Measurements from ENCODE around the gene RARRES2. TPM values are rescaled to one million over a fixed set of nuclear protein-coding genes. Genes with fewer than 3 reads are reported as not detected.

Gene RARRES2
- total RNA-seq, 1 donor from 2014 or later = 210 TPM

GRCh38 chr7:150377196-150377595 is 35.8 kb upstream of the RARRES2 start:
- no peak for DNase-seq (ENCODE audit: low spot score)

- DNase-seq (ENCODE audit: low spot score) = no peak
Measured at GRCh38 chr7:150376560-150376959, 35.1 kb upstream of the RARRES2 start.

- DNase-seq (ENCODE audit: low spot score) = peak; percentile 16
Measured at GRCh38 chr7:150375662-150376521, 34.5 kb upstream of the RARRES2 start.

- peak; percentile 35 for DNase-seq (ENCODE audit: low spot score)
Measured at GRCh38 chr7:150374472-150374871, 33.0 kb upstream of the RARRES2 start.

- DNase-seq (ENCODE audit: low spot score) = no peak
Measured at GRCh38 chr7:150374026-150374425, 32.6 kb upstream of the RARRES2 start.

GRCh38 chr7:150373049-150373801 is 31.8 kb upstream of the RARRES2 start:
- peak; percentile 72 for DNase-seq (ENCODE audit: low spot score)

GRCh38 chr7:150372271-150373048 is 31.0 kb upstream of the RARRES2 start:
- peak; percentile 84 for DNase-seq (ENCODE audit: low spot score)

- DNase-seq (ENCODE audit: low spot score) = peak; percentile 86
Measured at GRCh38 chr7:150371996-150372270, 30.5 kb upstream of the RARRES2 start.

GRCh38 chr7:150371131-150371995 is 29.9 kb upstream of the RARRES2 start:
- DNase-seq (ENCODE audit: low spot score) = peak; percentile 88

- DNase-seq (ENCODE audit: low spot score) = no peak
Measured at GRCh38 chr7:150370612-150371071, 29.2 kb upstream of the RARRES2 start.

GRCh38 chr7:150369748-150370501 is 28.5 kb upstream of the RARRES2 start:
- DNase-seq (ENCODE audit: low spot score) = no peak

GRCh38 chr7:150368884-150369747 is 27.7 kb upstream of the RARRES2 start:
- no peak for DNase-seq (ENCODE audit: low spot score)

- DNase-seq (ENCODE audit: low spot score) = peak; percentile 97
Measured at GRCh38 chr7:150368096-150368883, 26.9 kb upstream of the RARRES2 start, which contains the start of gene REPIN1. TSS of gene REPIN1 (plus strand) at chr7:150368822. CDS start at chr7:150369712, 890 bp downstream.

- DNase-seq (ENCODE audit: low spot score) = no peak
Measured at GRCh38 chr7:150367677-150368095, 26.3 kb upstream of the RARRES2 start.

GRCh38 chr7:150365673-150366398 is 24.4 kb upstream of the RARRES2 start:
- no peak for DNase-seq (ENCODE audit: low spot score)

GRCh38 chr7:150365194-150365593 is 23.8 kb upstream of the RARRES2 start:
- no peak for DNase-seq (ENCODE audit: low spot score)

- DNase-seq (ENCODE audit: low spot score) = no peak
Measured at GRCh38 chr7:150363872-150364271, 22.4 kb upstream of the RARRES2 start.

Measured in mesenteric fat pad (tissue), 1 donor.